K562 (cell line): ENCODE measurements around the gene GABARAPL2. TPM values are rescaled to one million over a fixed set of nuclear protein-coding genes. Genes with fewer than 3 reads are reported as not detected.
A peak's percentile ranks its signal among the peaks of the same experiment; 100 is the strongest.

Experiments used
- BCOR ChIP-seq: fragments of 450-650 bp; IDR thresholded peaks from 2 replicates; pipeline ENCODE4 v1.6.1; 2016
- CREM ChIP-seq: IDR thresholded peaks from 2 replicates; pipeline ENCODE4 v1.6.1; 2014; ENCODE audit warnings: antibody characterized with exemption, low read depth
- ERF ChIP-seq: fragments of 450-650 bp; formaldehyde crosslinking; IDR thresholded peaks from 2 replicates; pipeline ENCODE4 v1.4.0; 2020; ENCODE audit warnings: mild to moderate bottlenecking, mixed read lengths
- FOXP1 ChIP-seq: sonication (generic); formaldehyde crosslinking; IDR thresholded peaks from 2 replicates; pipeline ENCODE4 v1.8.0; 2022; ENCODE audit warnings: mild to moderate bottlenecking, missing genetic modification reagents
- HDAC6 ChIP-seq: IDR thresholded peaks from 2 replicates; pipeline ENCODE4 v1.6.1; 2012; ENCODE audit warnings: low read depth, mild to moderate bottlenecking, control low read depth, inconsistent platforms, low read length, moderate library complexity
- JUND ChIP-seq, 2 experiments: IDR thresholded peaks; 2 replicates in 1 of 2; 3 replicates in 1 of 2; pipeline ENCODE4 v1.6.1; 2011; ENCODE audit warnings: borderline replicate concordance in 2 of 2, low read depth in 2 of 2, low read length in 2 of 2, improper control_type of control experiment in 1 of 2, missing biosample characterization in 1 of 2, missing genetic modification characterization in 1 of 2, missing genetic modification reagents in 1 of 2
- MBD2 ChIP-seq: sonication (generic); IDR thresholded peaks from 2 replicates; pipeline ENCODE4 v1.6.1; 2016; ENCODE audit warnings: low read depth, borderline replicate concordance
- MTA2 ChIP-seq: fragments of 450-650 bp; IDR thresholded peaks from 2 replicates; pipeline ENCODE4 v1.6.1; 2016; ENCODE audit warnings: low read depth
- MYC ChIP-seq, 2 experiments: fragments of 250-450 bp in 1 of 2; sonication (Bioruptor Pico) in 1 of 2; IDR thresholded peaks; 2 replicates each; pipeline versions ENCODE4 v1.5.1 to v1.6.1; 2012 to 2021; ENCODE audit warnings: low read depth in 2 of 2, borderline replicate concordance in 1 of 2, improper control_type of control experiment in 1 of 2, low read length in 1 of 2, mild to moderate bottlenecking in 1 of 2, moderate library complexity in 1 of 2
- NR1H2 ChIP-seq: sonication (generic); formaldehyde crosslinking; IDR thresholded peaks from 2 replicates; pipeline ENCODE4 v1.4.0; 2020; ENCODE audit warnings: mild to moderate bottlenecking, missing genetic modification reagents
- NR2F6 ChIP-seq: fragments of 450-650 bp; formaldehyde crosslinking; IDR thresholded peaks from 2 replicates; pipeline ENCODE4 v1.4.0; 2020; ENCODE audit warnings: mild to moderate bottlenecking
- PHB ChIP-seq: fragments of 250-450 bp; sonication (Bioruptor Pico); IDR thresholded peaks from 2 replicates; pipeline ENCODE4 v1.5.0; 2021
- POLR2A ChIP-seq: fragments of 450-650 bp; conservative IDR thresholded peaks from 2 replicates; pipeline ENCODE4 v1.6.1; 2016
- RB1 ChIP-seq: fragments of 450-650 bp; IDR thresholded peaks from 2 replicates; pipeline ENCODE4 v1.6.1; 2017; ENCODE audit warnings: low read depth, mild to moderate bottlenecking
- RFX1 ChIP-seq: fragments of 450-650 bp; IDR thresholded peaks from 2 replicates; pipeline ENCODE4 v1.6.1; 2016; ENCODE audit warnings: mild to moderate bottlenecking, moderate library complexity
- TOE1 ChIP-seq, 2 experiments: fragments of 450-650 bp in 1 of 2; sonication (generic) in 1 of 2; formaldehyde crosslinking in 1 of 2; IDR thresholded peaks; 2 replicates each; pipeline versions ENCODE4 v1.7.1 to v1.8.0; 2016 to 2022; ENCODE audit warnings: borderline replicate concordance in 2 of 2, mild to moderate bottlenecking in 2 of 2, antibody characterized with exemption in 1 of 2, inconsistent platforms in 1 of 2, low read depth in 1 of 2, missing genetic modification reagents in 1 of 2, moderate library complexity in 1 of 2
- ZNF384 ChIP-seq: IDR thresholded peaks from 2 replicates; pipeline ENCODE4 v1.6.1; 2012; ENCODE audit warnings: low read depth, low read length, improper control_type of control experiment
- polyA plus RNA-seq, 8 experiments: library from polyadenylated mRNA; depleted of rRNA in 4 of 8; stranded (reverse) in 5 of 8; unstranded in 3 of 8; fragments of >200 nt; fragmentation: Nextera tagmentation in 2 of 8; fragmentation: Illumina TruSeq in 1 of 8; extraction: Ambion mirVana in 2 of 8; extraction: Trizol in 1 of 8; gene quantifications; 2 replicates each; pipeline versions ENCODE4 v1.2.1 to v1.2.3, GENCODE V29; 2011 to 2014; ENCODE audit warnings: inconsistent platforms in 1 of 8, missing spikeins in 1 of 8
- total RNA-seq, 7 experiments: library from RNA; depleted of rRNA in 6 of 7; stranded (reverse); fragments of >200 nt in 6 of 7; fragmentation: Illumina TruSeq in 2 of 7; extraction: Trizol in 2 of 7; gene quantifications; 2 replicates each; pipeline versions ENCODE4 v1.2.1 to v1.2.3, GENCODE V29; 2011 to 2021; ENCODE audit warnings: low replicate concordance in 1 of 7
- TF ChIP-seq, protein P1 (sequence below): fragments of 250-450 bp; sonication (Bioruptor Pico); IDR thresholded peaks from 2 replicates; pipeline ENCODE4 v1.8.0; 2021; ENCODE audit warnings: borderline replicate concordance, mild to moderate bottlenecking, moderate library complexity; ENCODE audit not compliant: poor library complexity, severe bottlenecking
- TF ChIP-seq, protein P2 (sequence below): sonication (generic); formaldehyde crosslinking; IDR thresholded peaks from 2 replicates; pipeline ENCODE4 v1.8.0; 2022; ENCODE audit warnings: mild to moderate bottlenecking, missing genetic modification reagents
- TF ChIP-seq, protein P3 (sequence below): sonication (generic); formaldehyde crosslinking; IDR thresholded peaks from 2 replicates; pipeline ENCODE4 v1.8.1; 2023; ENCODE audit warnings: mild to moderate bottlenecking, missing genetic modification reagents

The GABARAPL2 gene
- total and polyA plus RNA-seq, 9 of the 15 experiments (the other 6 are each of a cell fraction or from before 2014, with no cell fraction given): 42.1 to 288 (median 91.8) TPM

DNA sequence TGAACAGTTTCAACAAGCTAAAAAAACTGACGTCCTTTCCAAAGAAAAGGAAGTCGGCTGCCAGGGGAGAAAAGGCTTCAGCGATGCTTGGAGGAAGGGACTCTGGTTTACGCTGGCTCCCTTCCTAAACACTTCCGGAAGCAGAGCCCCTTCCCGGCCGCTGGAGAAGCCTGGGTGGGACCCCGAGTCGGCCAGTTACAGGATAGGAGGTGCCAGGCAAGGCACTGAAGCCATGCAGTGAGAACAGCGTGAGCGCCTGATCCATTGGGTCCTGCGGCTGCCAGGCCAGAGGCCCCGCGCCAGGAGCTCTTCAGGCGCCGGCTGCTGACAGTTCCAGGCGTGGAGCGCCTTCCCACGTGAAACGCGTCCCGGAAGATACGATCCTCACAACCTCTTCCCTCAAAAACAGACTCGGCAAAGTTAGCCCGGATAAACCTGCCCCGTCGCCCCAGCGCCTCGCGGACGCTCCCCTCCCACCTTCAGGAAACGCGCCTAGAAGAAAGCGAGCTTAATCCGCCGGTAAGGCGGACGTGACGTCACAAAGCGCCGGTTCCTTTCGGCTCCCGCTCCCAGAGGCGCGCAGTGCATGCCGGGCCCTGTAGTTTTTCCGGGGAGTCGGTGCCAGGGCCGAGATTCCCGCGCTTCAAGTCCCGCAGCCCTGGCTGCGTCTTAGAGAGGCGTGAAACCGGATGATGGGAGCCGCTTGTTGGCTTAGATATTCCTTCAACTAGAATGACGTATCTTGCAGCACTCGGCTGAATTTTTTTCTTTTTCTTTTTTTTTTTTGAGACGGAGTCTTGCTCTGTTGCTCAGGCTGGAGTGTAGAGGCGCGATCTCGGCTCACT is 56.8 kb downstream of the GABARAPL2 start, which contains the start of gene ADAT1 (continued):
- TF ChIP-seq ERF (0 out of 2 replicates have a peak, but pooled peaks have one; percentile 15), PHB (CRISPR knock-in tag) (no peak), ZNF384 (peak; percentile 86), POLR2A (peak; percentile 92), NR2F6 (CRISPR knock-in tag) (no peak), FOXP1 (CRISPR knock-in tag) (0 out of 2 replicates have a peak, but pooled peaks have one; percentile 59), NR1H2 (CRISPR knock-in tag) (no peak), TOE1 (IDR thresholded peaks at IDR 0.05; ENCODE audit: borderline replicate concordance) (peak; percentile 31; the same call in 1 of the 2 replicates), TOE1 (CRISPR knock-in tag; IDR thresholded peaks at IDR 0.05; ENCODE audit: borderline replicate concordance, low read depth) (no peak), HDAC6 (no peak), MTA2 (no peak), MBD2 (peak; percentile 81; the same call in 1 of the 2 replicates), MYC (IDR thresholded peaks at IDR 0.05; ENCODE audit: low read depth, low read length) (peak; percentile 82), MYC (CRISPR knock-in tag; IDR thresholded peaks at IDR 0.05; ENCODE audit: borderline replicate concordance, low read depth) (no peak), CREM (peak; percentile 99), RB1 (peak; percentile 94), RFX1 (no peak), BCOR (no peak), JUND (IDR thresholded peaks at IDR 0.05; ENCODE audit: borderline replicate concordance, low read depth, low read length) (peak; percentile 72; the same call in 1 of the 2 replicates), JUND (tag; IDR thresholded peaks at IDR 0.05; ENCODE audit: borderline replicate concordance, low read depth, low read length) (peak; percentile 70; the same call in 1 of the 3 replicates)
- TF ChIP-seq, protein P1, sequence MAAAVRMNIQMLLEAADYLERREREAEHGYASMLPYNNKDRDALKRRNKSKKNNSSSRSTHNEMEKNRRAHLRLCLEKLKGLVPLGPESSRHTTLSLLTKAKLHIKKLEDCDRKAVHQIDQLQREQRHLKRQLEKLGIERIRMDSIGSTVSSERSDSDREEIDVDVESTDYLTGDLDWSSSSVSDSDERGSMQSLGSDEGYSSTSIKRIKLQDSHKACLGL: peak; percentile 74
- TF ChIP-seq, protein P2, sequence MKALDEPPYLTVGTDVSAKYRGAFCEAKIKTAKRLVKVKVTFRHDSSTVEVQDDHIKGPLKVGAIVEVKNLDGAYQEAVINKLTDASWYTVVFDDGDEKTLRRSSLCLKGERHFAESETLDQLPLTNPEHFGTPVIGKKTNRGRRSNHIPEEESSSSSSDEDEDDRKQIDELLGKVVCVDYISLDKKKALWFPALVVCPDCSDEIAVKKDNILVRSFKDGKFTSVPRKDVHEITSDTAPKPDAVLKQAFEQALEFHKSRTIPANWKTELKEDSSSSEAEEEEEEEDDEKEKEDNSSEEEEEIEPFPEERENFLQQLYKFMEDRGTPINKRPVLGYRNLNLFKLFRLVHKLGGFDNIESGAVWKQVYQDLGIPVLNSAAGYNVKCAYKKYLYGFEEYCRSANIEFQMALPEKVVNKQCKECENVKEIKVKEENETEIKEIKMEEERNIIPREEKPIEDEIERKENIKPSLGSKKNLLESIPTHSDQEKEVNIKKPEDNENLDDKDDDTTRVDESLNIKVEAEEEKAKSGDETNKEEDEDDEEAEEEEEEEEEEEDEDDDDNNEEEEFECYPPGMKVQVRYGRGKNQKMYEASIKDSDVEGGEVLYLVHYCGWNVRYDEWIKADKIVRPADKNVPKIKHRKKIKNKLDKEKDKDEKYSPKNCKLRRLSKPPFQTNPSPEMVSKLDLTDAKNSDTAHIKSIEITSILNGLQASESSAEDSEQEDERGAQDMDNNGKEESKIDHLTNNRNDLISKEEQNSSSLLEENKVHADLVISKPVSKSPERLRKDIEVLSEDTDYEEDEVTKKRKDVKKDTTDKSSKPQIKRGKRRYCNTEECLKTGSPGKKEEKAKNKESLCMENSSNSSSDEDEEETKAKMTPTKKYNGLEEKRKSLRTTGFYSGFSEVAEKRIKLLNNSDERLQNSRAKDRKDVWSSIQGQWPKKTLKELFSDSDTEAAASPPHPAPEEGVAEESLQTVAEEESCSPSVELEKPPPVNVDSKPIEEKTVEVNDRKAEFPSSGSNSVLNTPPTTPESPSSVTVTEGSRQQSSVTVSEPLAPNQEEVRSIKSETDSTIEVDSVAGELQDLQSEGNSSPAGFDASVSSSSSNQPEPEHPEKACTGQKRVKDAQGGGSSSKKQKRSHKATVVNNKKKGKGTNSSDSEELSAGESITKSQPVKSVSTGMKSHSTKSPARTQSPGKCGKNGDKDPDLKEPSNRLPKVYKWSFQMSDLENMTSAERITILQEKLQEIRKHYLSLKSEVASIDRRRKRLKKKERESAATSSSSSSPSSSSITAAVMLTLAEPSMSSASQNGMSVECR (CRISPR knock-in tag): peak; percentile 95
- TF ChIP-seq, protein P3, sequence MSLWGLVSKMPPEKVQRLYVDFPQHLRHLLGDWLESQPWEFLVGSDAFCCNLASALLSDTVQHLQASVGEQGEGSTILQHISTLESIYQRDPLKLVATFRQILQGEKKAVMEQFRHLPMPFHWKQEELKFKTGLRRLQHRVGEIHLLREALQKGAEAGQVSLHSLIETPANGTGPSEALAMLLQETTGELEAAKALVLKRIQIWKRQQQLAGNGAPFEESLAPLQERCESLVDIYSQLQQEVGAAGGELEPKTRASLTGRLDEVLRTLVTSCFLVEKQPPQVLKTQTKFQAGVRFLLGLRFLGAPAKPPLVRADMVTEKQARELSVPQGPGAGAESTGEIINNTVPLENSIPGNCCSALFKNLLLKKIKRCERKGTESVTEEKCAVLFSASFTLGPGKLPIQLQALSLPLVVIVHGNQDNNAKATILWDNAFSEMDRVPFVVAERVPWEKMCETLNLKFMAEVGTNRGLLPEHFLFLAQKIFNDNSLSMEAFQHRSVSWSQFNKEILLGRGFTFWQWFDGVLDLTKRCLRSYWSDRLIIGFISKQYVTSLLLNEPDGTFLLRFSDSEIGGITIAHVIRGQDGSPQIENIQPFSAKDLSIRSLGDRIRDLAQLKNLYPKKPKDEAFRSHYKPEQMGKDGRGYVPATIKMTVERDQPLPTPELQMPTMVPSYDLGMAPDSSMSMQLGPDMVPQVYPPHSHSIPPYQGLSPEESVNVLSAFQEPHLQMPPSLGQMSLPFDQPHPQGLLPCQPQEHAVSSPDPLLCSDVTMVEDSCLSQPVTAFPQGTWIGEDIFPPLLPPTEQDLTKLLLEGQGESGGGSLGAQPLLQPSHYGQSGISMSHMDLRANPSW (CRISPR knock-in tag): 0 out of 2 replicates have a peak, but pooled peaks have one; percentile 82
